Keratinocyte (primary cell): ENCODE data around the gene RPEL1.
"Not testable (repeated sequence)": the region's sequence is repeated elsewhere in the genome, so short reads cannot be mapped to it uniquely, and the experiment has no call there.

ENCODE experiments used
- CTCF ChIP-seq, 3 experiments: IDR thresholded peaks in 1 of 3; conservative IDR thresholded peaks in 1 of 3; optimal IDR thresholded peaks in 1 of 3; 2 replicates in 2 of 3; 3 replicates in 1 of 3; pipeline versions ENCODE3 to v1.5.1; 2011; ENCODE audit warnings: low read length in 3 of 3, mild to moderate bottlenecking in 3 of 3, moderate library complexity in 2 of 3, control low read depth in 1 of 3, inconsistent platforms in 1 of 3; ENCODE audit not compliant: insufficient read depth in 2 of 3; ENCODE audit errors: extremely low read depth in 1 of 3
- EZH2 ChIP-seq: IDR thresholded peaks from one replicate; pipeline ENCODE4 v1.6.1; 2012; ENCODE audit warnings: inconsistent platforms, mild to moderate bottlenecking, low read length, moderate library complexity

- TF ChIP-seq CTCF (optimal IDR thresholded peaks at IDR 0.05 in 1 of 3, IDR thresholded peaks at IDR 0.05 in 1 of 3, conservative IDR thresholded peaks at IDR 0.05 in 1 of 3; ENCODE audit: extremely low read depth in 1 of 3, insufficient read depth in 2 of 3, low read length in 3 of 3); EZH2: not testable (repeated sequence)
These were observed 40.3 kb upstream of the RPEL1 start for GRCh38 chr10:103205401-103205800.
